IPS-NIHi7 (cell line): ENCODE results near the gene TMEM38B.
A peak's percentile ranks its signal among the peaks of the same experiment; 100 is the strongest.
"Not testable (repeated sequence)": the region's sequence is repeated elsewhere in the genome, so short reads cannot be mapped to it uniquely, and the experiment has no call there.

Source experiments
- DNase-seq: peaks from one replicate; pipeline ENCODE4 v3.0.0; 2012; ENCODE audit warnings: mixed read lengths; ENCODE audit errors: extremely low spot score

The TMEM38B gene

DNA sequence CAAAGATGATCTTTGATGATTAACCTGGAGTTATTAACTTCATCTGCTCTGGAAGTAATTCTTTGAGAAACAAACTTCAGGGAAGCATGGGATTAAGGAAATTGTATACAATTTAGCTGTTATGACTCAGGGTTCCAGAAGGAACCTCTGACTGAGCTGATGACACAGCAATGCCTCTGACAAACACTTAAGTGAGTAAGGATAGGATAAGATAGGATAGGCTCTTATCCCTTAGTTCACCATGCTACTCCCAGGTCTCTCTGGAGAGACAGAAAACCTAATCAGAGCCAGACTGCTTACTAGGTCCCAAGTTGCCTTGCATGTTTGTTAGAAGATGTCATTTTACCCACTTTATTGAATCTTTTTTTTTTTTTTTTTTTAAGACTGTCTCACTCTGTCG lies 12.6 kb upstream of the TMEM38B start:
- no peak for DNase-seq

- DNase-seq: no peak
These were observed 10.6 kb upstream of the TMEM38B start for GRCh38 chr9:105683688-105684275.

GRCh38 chr9:105686936-105687335 lies 7.4 kb upstream of the TMEM38B start:
- no peak for DNase-seq

- DNase-seq: no peak
These were observed 3.6 kb upstream of the TMEM38B start for GRCh38 chr9:105690742-105691141.

- no peak for DNase-seq
These were observed 729 bp upstream of the TMEM38B start for GRCh38 chr9:105693435-105694189.

- DNase-seq: peak; percentile 69
These were observed 674 bp downstream of the TMEM38B start for GRCh38 chr9:105694848-105695581.

- no peak for DNase-seq
These were observed 2.0 kb downstream of the TMEM38B start for GRCh38 chr9:105696219-105696793.

DNA sequence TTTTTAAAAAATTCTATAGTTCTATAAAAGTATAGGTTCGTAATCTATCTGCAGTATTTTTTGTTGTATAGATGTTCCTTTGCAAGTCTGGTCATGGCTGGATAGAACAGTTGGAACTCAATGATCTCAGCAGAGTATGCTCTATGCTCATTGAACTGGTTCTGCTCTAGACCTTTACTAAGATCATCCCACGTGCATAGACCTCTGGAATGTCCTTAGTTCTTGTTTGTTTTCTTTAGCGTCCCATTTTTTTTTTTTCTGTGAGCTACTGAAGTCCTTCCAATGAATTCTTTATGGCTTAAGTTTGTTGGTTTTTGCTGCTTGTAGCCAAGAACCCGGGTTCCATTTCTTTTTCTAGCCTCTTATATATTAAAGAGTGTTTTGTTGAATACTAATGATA lies 3.5 kb downstream of the TMEM38B start:
- DNase-seq: no peak

DNA sequence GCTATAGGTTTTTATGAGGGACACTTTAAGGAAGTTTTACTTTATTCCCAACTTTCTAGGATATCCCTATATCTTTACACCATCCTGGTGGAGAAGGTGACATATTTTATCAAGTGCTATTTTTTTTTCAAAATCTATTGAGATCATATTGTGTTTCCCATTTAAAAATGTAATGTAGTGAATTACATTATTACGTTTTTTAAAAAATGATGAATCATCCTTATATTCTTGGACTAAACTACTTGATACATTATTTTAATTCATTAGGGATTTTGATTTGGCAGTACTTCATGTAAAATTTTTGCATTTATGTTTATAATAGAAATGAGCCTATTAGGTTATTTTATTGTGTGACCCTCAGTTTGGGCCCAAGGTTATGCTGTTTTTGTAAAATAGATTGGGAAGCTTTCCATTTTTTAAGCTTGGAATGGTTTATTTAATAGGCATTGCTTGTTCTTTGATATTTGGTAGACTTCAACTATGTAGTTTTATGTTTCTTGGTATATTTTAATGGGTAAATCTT lies 4.1 kb downstream of the TMEM38B start:
- DNase-seq: no peak

DNA sequence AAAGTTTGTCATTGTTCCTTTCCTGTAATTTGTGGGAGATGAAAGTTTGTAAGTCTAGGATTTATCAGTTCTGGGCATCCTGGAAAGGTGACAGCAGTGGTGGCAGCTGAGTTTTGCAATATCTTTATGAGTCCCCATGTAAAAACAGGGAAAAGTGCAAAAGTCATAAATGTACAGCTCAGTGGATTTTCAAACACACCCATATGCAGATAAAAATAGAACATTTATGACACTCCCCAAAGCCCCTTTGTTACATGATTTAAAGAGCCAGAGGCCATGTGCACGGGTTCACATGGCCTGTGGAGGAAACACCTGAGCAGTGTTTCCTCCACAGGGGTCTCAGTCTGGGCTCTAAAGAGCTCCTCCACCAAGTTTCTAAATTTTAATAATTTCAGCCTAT lies 6.3 kb downstream of the TMEM38B start:
- no peak for DNase-seq

DNA sequence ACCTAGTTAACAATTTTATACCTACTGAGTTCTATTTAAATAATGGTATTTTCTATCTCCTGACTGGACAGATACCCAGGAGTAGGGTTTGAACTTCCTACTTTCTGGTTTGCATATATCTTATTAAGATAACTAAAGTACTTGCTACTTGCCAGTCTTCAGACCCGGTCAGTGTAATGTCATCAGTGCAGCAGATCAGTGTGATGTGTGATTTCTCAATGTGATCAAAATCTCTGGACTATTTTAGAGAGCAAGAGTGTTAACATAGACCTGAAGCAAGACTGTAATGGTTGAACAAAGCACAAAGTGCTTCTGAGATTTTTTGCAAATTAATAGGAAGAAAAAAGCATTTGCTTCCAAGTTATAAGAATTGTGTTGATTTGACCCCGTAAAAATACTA lies 6.8 kb downstream of the TMEM38B start:
- DNase-seq: no peak

GRCh38 chr9:105702207-105702606 lies 7.9 kb downstream of the TMEM38B start:
- DNase-seq: no peak

- DNase-seq: not testable (repeated sequence)
These were observed 9.3 kb downstream of the TMEM38B start for GRCh38 chr9:105703638-105704037.

DNA sequence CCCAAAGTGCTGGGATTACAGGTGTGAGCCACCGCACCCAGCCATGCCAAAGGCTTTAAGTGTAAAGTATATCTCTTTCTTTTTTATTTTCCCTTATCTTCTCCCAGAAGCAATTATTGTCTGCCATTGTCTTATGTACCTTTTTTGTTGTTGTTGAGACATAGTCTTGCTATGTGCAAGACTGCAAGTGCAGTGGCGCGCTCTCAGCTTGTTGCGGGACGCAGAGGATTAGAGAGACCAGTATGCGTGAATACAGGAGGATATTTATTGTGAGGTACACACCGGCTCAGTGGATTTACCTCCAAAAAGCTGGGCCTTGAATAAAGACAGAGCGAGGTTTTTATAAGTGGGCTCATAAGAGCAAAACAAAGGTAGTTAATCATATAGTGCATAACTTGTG lies 11.8 kb downstream of the TMEM38B start:
- no peak for DNase-seq

GRCh38 chr9:105708405-105708804 lies 14.1 kb downstream of the TMEM38B start:
- no peak for DNase-seq

- no peak for DNase-seq
These were observed 16.3 kb downstream of the TMEM38B start for GRCh38 chr9:105710638-105711037.

- no peak for DNase-seq
These were observed 17.5 kb downstream of the TMEM38B start for GRCh38 chr9:105711867-105712266.

DNA sequence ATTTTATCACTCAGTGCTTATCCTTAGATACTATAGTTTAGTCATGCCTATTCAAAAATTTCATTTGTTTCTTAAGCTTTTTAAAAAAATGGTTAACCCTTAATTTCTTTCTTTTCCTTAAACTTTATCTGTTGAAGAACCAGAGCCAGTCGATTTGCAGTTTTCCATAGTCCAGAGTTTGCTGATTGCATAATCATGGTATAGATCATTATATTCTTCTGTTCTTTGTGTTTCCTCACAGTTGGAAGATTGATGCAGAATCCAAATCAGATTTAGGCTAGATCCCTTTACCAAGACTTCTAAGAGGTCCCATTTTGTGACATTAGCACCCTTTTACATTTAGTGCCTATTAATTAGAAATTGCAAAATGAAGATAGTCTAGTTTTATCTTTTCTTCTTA lies 18.0 kb downstream of the TMEM38B start:
- DNase-seq: no peak

GRCh38 chr9:105712773-105713172 lies 18.4 kb downstream of the TMEM38B start:
- no peak for DNase-seq

DNA sequence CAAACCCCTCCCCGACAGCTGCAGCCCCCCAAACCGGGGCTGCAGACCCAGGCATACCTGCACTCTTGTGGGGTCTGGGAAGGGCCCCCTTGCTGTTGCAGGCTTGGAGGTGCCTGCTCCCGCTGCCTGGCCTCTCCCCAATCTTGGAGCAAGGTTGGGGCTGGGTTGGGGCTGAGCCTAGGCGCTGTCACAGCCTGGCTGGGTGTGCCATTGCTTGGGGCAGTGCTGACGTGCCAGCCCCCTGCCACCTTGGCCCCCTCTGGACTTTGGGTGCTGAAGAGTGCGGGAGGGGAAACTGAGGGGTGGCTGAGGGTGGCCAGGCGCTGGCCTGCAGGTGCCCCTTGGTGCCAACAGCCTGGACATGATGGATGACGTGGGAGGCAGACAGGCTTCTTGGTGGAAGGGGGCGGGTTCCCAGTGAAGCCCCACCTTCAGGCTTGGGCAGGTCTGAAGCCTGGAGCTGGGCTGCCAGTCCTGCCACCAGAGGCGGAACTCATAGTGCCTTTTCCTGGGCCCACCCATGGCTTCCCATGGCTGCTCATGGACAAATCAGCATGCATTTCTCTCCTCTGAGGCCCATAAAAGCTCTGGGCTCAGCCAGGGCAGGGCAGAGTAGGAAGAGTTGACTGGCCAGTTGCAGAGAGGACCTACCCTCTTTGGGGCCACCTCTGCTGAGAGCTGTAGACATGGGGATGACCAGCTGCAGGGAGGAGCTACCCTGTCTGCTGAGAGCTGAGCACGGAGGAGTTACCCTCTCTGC lies 19.1 kb downstream of the TMEM38B start:
- DNase-seq: no peak

DNA sequence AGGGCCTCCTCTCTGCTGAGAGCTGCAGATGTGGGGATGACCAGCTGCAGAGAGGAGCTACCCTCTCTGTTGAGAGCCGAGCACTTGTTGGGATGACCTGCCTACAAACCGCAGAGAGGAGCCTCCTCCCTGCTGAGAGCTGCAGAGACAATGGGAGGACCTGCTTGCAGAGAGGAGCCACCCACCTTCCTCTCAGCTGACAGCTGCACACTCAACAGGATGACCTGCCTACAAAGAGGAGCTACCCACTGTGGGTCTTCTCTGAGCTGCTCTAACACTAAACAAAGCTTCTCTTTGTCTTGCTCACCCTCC lies 19.6 kb downstream of the TMEM38B start:
- no peak for DNase-seq

DNA sequence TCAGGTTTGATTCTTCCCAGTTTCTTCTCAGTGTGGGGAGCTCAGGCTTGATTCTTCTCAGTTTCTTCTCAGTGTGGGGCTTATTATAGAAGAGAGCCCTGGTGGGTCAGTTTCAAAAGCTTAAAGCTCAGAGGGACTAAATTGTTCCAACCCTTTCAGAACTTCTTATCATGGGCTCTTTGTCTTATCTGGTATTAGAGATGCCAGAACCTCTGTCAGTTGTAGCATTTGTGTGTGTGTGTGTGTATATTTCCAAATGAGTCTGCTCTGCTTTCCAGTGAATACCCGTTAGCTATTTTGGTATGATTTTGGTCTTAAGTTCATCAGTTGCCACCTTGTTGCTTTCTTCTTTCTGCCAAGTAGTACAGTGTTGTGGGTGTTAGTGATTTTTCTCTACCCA lies 21.8 kb downstream of the TMEM38B start:
- no peak for DNase-seq
